HEK293 (cell line): ENCODE data around the gene TXNDC11.

Source experiments
- CTCF ChIA-PET: fragments of 350-600 bp; formaldehyde crosslinking; extraction: SDS; loops from one replicate; lab custom pipeline; 2021; ENCODE audit warnings: antibody characterized with exemption; lab: Yijun Ruan, JAX
- POLR2A ChIA-PET: fragments of 300-600 bp; formaldehyde crosslinking; extraction: SDS; loops from one replicate; lab custom pipeline; 2020; ENCODE audit warnings: antibody characterized with exemption, inconsistent platforms; lab: Yijun Ruan, JAX
- H3K27ac ChIP-seq: fragments of 200-500 bp; sonication (Bioruptor generic); 2 replicates; pipeline ENCODE4 v1.5.1; 2014; ENCODE audit warnings: low read depth, low read length, control low read depth, inconsistent platforms; ENCODE audit errors: extremely low read depth
- H3K36me3 ChIP-seq, 2 experiments: fragments of 200-500 bp in 1 of 2; sonication (Bioruptor generic) in 1 of 2; 1 replicate in 1 of 2; 2 replicates in 1 of 2; pipeline ENCODE4 v1.5.1; 2014 to 2017; ENCODE audit warnings: inconsistent platforms in 2 of 2, low read length in 2 of 2; ENCODE audit not compliant: control insufficient read depth in 2 of 2, insufficient read depth in 1 of 2
- H3K4me1 ChIP-seq: fragments of 200-500 bp; sonication (Bioruptor generic); 2 replicates; pipeline ENCODE4 v1.5.1; 2014; ENCODE audit warnings: mild to moderate bottlenecking, low read length, inconsistent platforms; ENCODE audit not compliant: control insufficient read depth, insufficient read depth
- H3K4me3 ChIP-seq: 2 replicates; pipeline ENCODE4 v1.5.1; 2011; ENCODE audit warnings: low read depth, mild to moderate bottlenecking, control low read depth, low read length, moderate library complexity
- H3K9me3 ChIP-seq: fragments of 200-500 bp; sonication (Bioruptor generic); 2 replicates; pipeline ENCODE4 v1.5.1; 2014; ENCODE audit warnings: low read depth, low read length, inconsistent platforms; ENCODE audit not compliant: control insufficient read depth, insufficient read depth
- BCL11A ChIP-seq: fragments of 450-650 bp; formaldehyde crosslinking; IDR thresholded peaks from 2 replicates; pipeline ENCODE4 v1.5.1; 2016; ENCODE audit warnings: low read depth, missing biosample characterization, missing genetic modification characterization
- GLIS1 ChIP-seq: fragments of 450-650 bp; formaldehyde crosslinking; IDR thresholded peaks from 2 replicates; pipeline ENCODE4 v1.5.1; 2016; ENCODE audit warnings: missing biosample characterization, missing genetic modification characterization
- KLF8 ChIP-seq: fragments of 450-650 bp; formaldehyde crosslinking; IDR thresholded peaks from 2 replicates; pipeline ENCODE4 v1.5.1; 2016; ENCODE audit warnings: missing biosample characterization, missing genetic modification characterization
- OSR2 ChIP-seq: fragments of 450-650 bp; formaldehyde crosslinking; IDR thresholded peaks from 2 replicates; pipeline ENCODE4 v1.5.1; 2016; ENCODE audit warnings: missing biosample characterization, missing genetic modification characterization
- PBX3 ChIP-seq: sonication (generic); formaldehyde crosslinking; IDR thresholded peaks from 2 replicates; pipeline ENCODE4 v1.8.1; 2022; ENCODE audit warnings: mild to moderate bottlenecking, moderate library complexity, missing genetic modification reagents
- PRDM6 ChIP-seq: fragments of 450-650 bp; formaldehyde crosslinking; IDR thresholded peaks from 2 replicates; pipeline ENCODE4 v1.5.1; 2017; ENCODE audit warnings: missing biosample characterization, missing genetic modification characterization
- SCRT1 ChIP-seq: fragments of 450-650 bp; formaldehyde crosslinking; IDR thresholded peaks from 2 replicates; pipeline ENCODE4 v1.5.1; 2016; ENCODE audit warnings: missing biosample characterization, missing genetic modification characterization, borderline replicate concordance
- YY1 ChIP-seq: fragments of 450-650 bp; formaldehyde crosslinking; IDR thresholded peaks from 2 replicates; pipeline ENCODE4 v1.5.1; 2018; ENCODE audit warnings: missing biosample characterization, missing genetic modification characterization
- ZFP37 ChIP-seq: fragments of 450-650 bp; formaldehyde crosslinking; IDR thresholded peaks from 2 replicates; pipeline ENCODE4 v1.5.1; 2016; ENCODE audit warnings: missing biosample characterization, missing genetic modification characterization
- ZFP69B ChIP-seq: fragments of 450-650 bp; formaldehyde crosslinking; IDR thresholded peaks from 2 replicates; pipeline ENCODE4 v1.5.1; 2016; ENCODE audit warnings: missing biosample characterization, missing genetic modification characterization
- ZNF155 ChIP-seq: fragments of 450-650 bp; formaldehyde crosslinking; IDR thresholded peaks from 2 replicates; pipeline ENCODE4 v1.5.1; 2016; ENCODE audit warnings: missing biosample characterization, missing genetic modification characterization
- ZNF169 ChIP-seq: fragments of 450-650 bp; formaldehyde crosslinking; IDR thresholded peaks from 2 replicates; pipeline ENCODE4 v1.5.1; 2016; ENCODE audit warnings: missing biosample characterization, missing genetic modification characterization
- ZNF280C ChIP-seq: fragments of 450-650 bp; formaldehyde crosslinking; IDR thresholded peaks from 2 replicates; pipeline ENCODE4 v1.5.1; 2016; ENCODE audit warnings: missing biosample characterization, missing genetic modification characterization
- ZNF473 ChIP-seq: fragments of 450-650 bp; formaldehyde crosslinking; IDR thresholded peaks from 2 replicates; pipeline ENCODE4 v1.5.1; 2017; ENCODE audit warnings: missing biosample characterization, missing genetic modification characterization
- ZNF514 ChIP-seq: fragments of 450-650 bp; formaldehyde crosslinking; IDR thresholded peaks from 2 replicates; pipeline ENCODE4 v1.5.1; 2016; ENCODE audit warnings: missing biosample characterization, missing genetic modification characterization
- ZNF629 ChIP-seq: fragments of 450-650 bp; formaldehyde crosslinking; IDR thresholded peaks from 2 replicates; pipeline ENCODE4 v1.5.1; 2017; ENCODE audit warnings: missing biosample characterization, missing genetic modification characterization
- ZNF776 ChIP-seq: fragments of 450-650 bp; formaldehyde crosslinking; IDR thresholded peaks from 2 replicates; pipeline ENCODE4 v1.5.0; 2017; ENCODE audit warnings: missing biosample characterization, missing genetic modification characterization, borderline replicate concordance
- ZNF830 ChIP-seq: fragments of 450-650 bp; IDR thresholded peaks from 2 replicates; pipeline ENCODE4 v1.5.0; 2018; ENCODE audit warnings: missing biosample characterization, missing genetic modification characterization, low read depth, mild to moderate bottlenecking, moderate library complexity
- ZNF837 ChIP-seq: fragments of 450-650 bp; formaldehyde crosslinking; IDR thresholded peaks from 2 replicates; pipeline ENCODE4 v1.5.1; 2016; ENCODE audit warnings: missing biosample characterization, missing genetic modification characterization
- ZSCAN5A ChIP-seq: fragments of 450-650 bp; formaldehyde crosslinking; IDR thresholded peaks from 2 replicates; pipeline ENCODE4 v1.5.1; 2016; ENCODE audit warnings: missing biosample characterization, missing genetic modification characterization
- ZXDB ChIP-seq: fragments of 450-650 bp; formaldehyde crosslinking; IDR thresholded peaks from 2 replicates; pipeline ENCODE4 v1.5.1; 2016; ENCODE audit warnings: missing biosample characterization, missing genetic modification characterization

Gene TXNDC11

GRCh38 chr16:11687601-11688519 lies 54.8 kb downstream of the TXNDC11 start (continued):
- no peak for TF ChIP-seq KLF8 (tag by site-specific recombination)

GRCh38 chr16:11686713-11687380 lies 55.8 kb downstream of the TXNDC11 start:
- H3K36me3 ChIP-seq: peaks cover 16 to 81% of the 10 kb centered on the region in 2 experiments
- H3K4me3 ChIP-seq: no peak overlapping the region
- no peak for TF ChIP-seq ZXDB (tag by site-specific recombination)
- TF ChIP-seq ZFP37 (tag by site-specific recombination): no peak
- TF ChIP-seq GLIS1 (tag by site-specific recombination): no peak
- no peak for TF ChIP-seq YY1 (tag by site-specific recombination)
- TF ChIP-seq ZNF776: no peak
- no peak for TF ChIP-seq ZNF830 (tag by site-specific recombination)
- TF ChIP-seq ZNF280C: no peak
- no peak for TF ChIP-seq SCRT1
- no peak for TF ChIP-seq ZSCAN5A (tag by site-specific recombination)
- TF ChIP-seq ZNF169: no peak
- TF ChIP-seq ZNF837: no peak
- no peak for TF ChIP-seq BCL11A (tag by site-specific recombination)
- no peak for TF ChIP-seq ZNF473 (tag by site-specific recombination)
- no peak for TF ChIP-seq ZNF629
- TF ChIP-seq ZNF155: no peak
- no peak for TF ChIP-seq ZNF514 (tag by site-specific recombination)
- TF ChIP-seq PBX3 (CRISPR knock-in tag): no peak
- no peak for TF ChIP-seq ZFP69B (tag by site-specific recombination)
- TF ChIP-seq PRDM6: no peak
- no peak for TF ChIP-seq OSR2 (tag by site-specific recombination)
- ChIA-PET CTCF (interaction anchor here (0.6 kb wide), 1 partner anchor 128 kb away, joined by 3 read pairs; no protein-coding TSS in a partner anchor), POLR2A (no interaction called here)
- H3K9me3 ChIP-seq: no peaks in the 10 kb centered on the region
- peaks cover 10% of the 10 kb centered on the region for H3K4me1 ChIP-seq
- no peak overlapping the region for H3K27ac ChIP-seq
